T-cell (primary cell): Measurements from ENCODE around the gene MYPOP. TPM values are rescaled to one million over a fixed set of nuclear protein-coding genes. Genes with fewer than 3 reads are reported as not detected.

Experiments used
- ATAC-seq, 4 experiments: fragments of 200-7000 bp in 3 of 4; fragments of 150-1000 bp in 1 of 4; cut with Tn5 transposase; replicated peaks in 1 of 4; 1 replicate in 3 of 4; 2 replicates in 1 of 4; pipeline ENCODE4 v1.10.0; 2021; ENCODE audit warnings: moderate library complexity in 3 of 4, mild to moderate bottlenecking in 2 of 4, moderate number of reproducible peaks in 1 of 4
- CTCF ChIA-PET, 2 donors: fragments of 300-600 bp; sonication (Branson Sonifier 250); formaldehyde crosslinking; loops; one replicate each; lab custom pipeline; 2022; ENCODE audit warnings: antibody characterized with exemption in 2 of 2; lab: Charles Lee
- POLR2A ChIA-PET, 2 donors: fragments of 300-600 bp; sonication (Branson Sonifier 250); formaldehyde crosslinking; loops; one replicate each; lab custom pipeline; 2022; ENCODE audit warnings: antibody characterized with exemption in 2 of 2; lab: Charles Lee
- DNase-seq, 35 experiments: peaks; one replicate each; pipeline versions ENCODE4 v3.0.0 to v3.0.0-alpha.2; 2013 to 2023
- H3K27ac ChIP-seq: one replicate; pipeline ENCODE4 v1.5.1; 2013; ENCODE audit warnings: low read length
- H3K27me3 ChIP-seq, 2 experiments: replicated peaks in 1 of 2; 1 replicate in 1 of 2; 2 replicates in 1 of 2; pipeline versions ENCODE4 v1.6.1 to v1.7.0; 2013; ENCODE audit warnings: low read length in 1 of 2, mixed read lengths in 1 of 2; ENCODE audit not compliant: control insufficient read depth in 2 of 2, insufficient read depth in 2 of 2; ENCODE audit errors: extremely low read depth in 1 of 2
- H3K36me3 ChIP-seq, 2 donors: 1 replicate in 1 of 2; 2 replicates in 1 of 2; pipeline versions ENCODE4 v1.6.1 to v1.7.0; 2013; ENCODE audit warnings: low read length in 1 of 2; ENCODE audit not compliant: control insufficient read depth in 2 of 2, insufficient read depth in 1 of 2; ENCODE audit errors: extremely low read depth in 1 of 2
- H3K4me1 ChIP-seq, 2 experiments: 1 replicate in 1 of 2; 2 replicates in 1 of 2; pipeline versions ENCODE4 v1.6.1 to v1.7.0; 2013; ENCODE audit warnings: low read length in 2 of 2, mixed read lengths in 1 of 2; ENCODE audit not compliant: insufficient read depth in 2 of 2, control insufficient read depth in 1 of 2; ENCODE audit errors: extremely low read depth in 1 of 2
- H3K4me3 ChIP-seq, 2 donors: 1 replicate in 1 of 2; 2 replicates in 1 of 2; pipeline versions ENCODE4 v1.5.1 to v1.7.0; 2013; ENCODE audit warnings: mild to moderate bottlenecking in 2 of 2, low read length in 1 of 2, moderate library complexity in 1 of 2; ENCODE audit not compliant: control insufficient read depth in 1 of 2; ENCODE audit errors: extremely low read depth in 1 of 2
- H3K9me3 ChIP-seq: 2 replicates; pipeline ENCODE4 v1.7.0; 2013
- H3K27ac Mint-ChIP-seq, 2 donors: one replicate each; pipeline ENCODE4 v1.8.0; 2020 to 2021; ENCODE audit warnings: mild to moderate bottlenecking in 2 of 2, mixed read lengths in 2 of 2
- H3K27me3 Mint-ChIP-seq, 2 donors: one replicate each; pipeline ENCODE4 v1.8.0; 2021 to 2022; ENCODE audit warnings: mixed read lengths in 2 of 2
- H3K36me3 Mint-ChIP-seq: one replicate; pipeline ENCODE4 v1.8.0; 2021; ENCODE audit warnings: mixed read lengths
- H3K4me1 Mint-ChIP-seq, 3 donors: one replicate each; pipeline ENCODE4 v1.8.0; 2020 to 2022; ENCODE audit warnings: mixed read lengths in 3 of 3, mild to moderate bottlenecking in 1 of 3
- H3K4me3 Mint-ChIP-seq, 3 donors: one replicate each; pipeline ENCODE4 v1.8.0; 2020 to 2022; ENCODE audit warnings: mild to moderate bottlenecking in 3 of 3, mixed read lengths in 3 of 3, moderate library complexity in 3 of 3
- H3K9me3 Mint-ChIP-seq, 3 donors: one replicate each; pipeline ENCODE4 v1.8.0; 2020 to 2022; ENCODE audit warnings: mixed read lengths in 3 of 3
- WGBS: methylation state at CpG from one replicate; pipeline ENCODE4 v1.1.5; 2013; ENCODE audit warnings: missing lambda C conversion rate; ENCODE audit not compliant: insufficient coverage; 5-methylcytosine and 5-hydroxymethylcytosine counted together
- total RNA-seq, 35 experiments: library from RNA in 6 of 35; stranded (reverse) in 6 of 35; fragments of 120-200 nt in 1 of 35; gene quantifications; one replicate each; pipeline versions ENCODE4 v1.2.1 to v1.2.4 and lab custom pipeline; 2013 to 2026

Gene MYPOP
- total RNA-seq, 5 donors from 2014 or later (not counting 1 experiment from before 2014, with no cell fraction given), result 7.3 to 17.5 (median 16.9) TPM

DNA sequence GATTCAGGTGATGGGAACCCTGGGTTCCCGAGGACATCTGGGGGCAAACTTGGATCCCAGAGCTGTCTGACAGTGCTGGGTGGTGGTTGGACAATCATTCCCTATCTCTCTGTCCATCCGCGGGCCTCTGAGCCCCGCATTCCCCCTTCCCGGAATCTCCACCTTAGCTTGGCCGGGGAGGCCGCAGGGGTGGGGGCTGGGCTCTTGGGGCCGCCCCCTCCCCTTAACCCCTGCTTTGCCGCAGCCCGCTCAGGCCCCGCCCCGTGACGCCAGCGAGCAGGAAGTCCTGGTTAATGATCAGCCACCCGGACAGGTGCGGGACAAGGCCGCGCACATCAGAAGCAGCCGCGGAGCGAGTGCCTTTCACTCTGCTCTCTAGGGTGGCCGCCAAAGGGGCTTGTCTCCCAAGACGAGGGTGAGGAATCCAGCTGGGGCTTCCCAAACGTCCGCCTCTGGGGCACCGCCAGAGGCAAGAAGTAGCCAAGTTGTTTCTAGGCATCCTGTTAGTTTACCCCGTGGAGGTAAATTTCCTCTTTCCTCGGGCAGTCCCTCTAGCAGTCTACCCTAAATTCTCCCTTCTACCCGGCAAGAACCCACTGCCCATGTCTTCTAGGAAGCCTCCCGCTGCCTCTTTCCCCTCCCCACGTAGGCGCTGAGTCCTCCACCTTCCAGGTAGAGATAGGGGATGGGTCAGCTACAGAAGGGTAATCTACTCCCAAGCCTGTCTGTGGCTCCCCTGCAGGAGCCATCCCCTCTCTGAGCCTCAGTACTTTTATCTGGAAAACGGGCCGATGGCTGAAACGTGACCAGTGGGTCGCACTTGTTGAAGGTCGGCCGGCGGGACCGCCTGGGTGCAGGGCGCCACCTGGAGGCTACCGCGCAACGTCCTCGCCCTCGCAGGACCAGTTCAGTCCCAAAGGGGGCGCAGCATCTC, 19.5 kb downstream of the MYPOP start:
- POLR2A ChIA-PET, result no interaction called here
- no peak overlapping the region for H3K27ac ChIP-seq
- Mint-ChIP-seq H3K4me1 (peaks cover 22 to 37% (median 30%) of the 10 kb centered on the region in 3 donors), H3K4me3 (peak overlapping the region; percentile 71 to 78 (median 71)), H3K36me3 (no peaks in the 10 kb centered on the region), H3K9me3 (no peaks in the 10 kb centered on the region), H3K27ac (peak overlapping the region in 1 of 2 donors; percentile 53), H3K27me3 (peaks cover 7 to 8% of the 10 kb centered on the region in 2 donors)
- no peaks in the 10 kb centered on the region for H3K9me3 ChIP-seq
- CTCF ChIA-PET, result interaction anchor here in 1 of 2 donors (0.8 to 1.5 kb wide), 3 partner anchors 20 to 114 kb away, joined by 3 to 7 read pairs (median 4); partner anchors contain the start of genes MYPOP, SIX5 and SYMPK
- peaks cover 16 to 47% of the 10 kb centered on the region in 2 experiments for H3K4me1 ChIP-seq
- DNase-seq (peak; percentile 49 to 92 (median 77)), ATAC-seq (peak in 3 of 4 experiments; percentile 14 to 30 (median 19))
- peak overlapping the region; percentile 18 to 46 for H3K4me3 ChIP-seq
- no peaks in the 10 kb centered on the region for H3K36me3 ChIP-seq
- H3K27me3 ChIP-seq, result peaks cover 0 to 21% of the 10 kb centered on the region in 2 experiments
- WGBS, result 61% methylated on average over 22 of the region's 47 CpGs

DNA sequence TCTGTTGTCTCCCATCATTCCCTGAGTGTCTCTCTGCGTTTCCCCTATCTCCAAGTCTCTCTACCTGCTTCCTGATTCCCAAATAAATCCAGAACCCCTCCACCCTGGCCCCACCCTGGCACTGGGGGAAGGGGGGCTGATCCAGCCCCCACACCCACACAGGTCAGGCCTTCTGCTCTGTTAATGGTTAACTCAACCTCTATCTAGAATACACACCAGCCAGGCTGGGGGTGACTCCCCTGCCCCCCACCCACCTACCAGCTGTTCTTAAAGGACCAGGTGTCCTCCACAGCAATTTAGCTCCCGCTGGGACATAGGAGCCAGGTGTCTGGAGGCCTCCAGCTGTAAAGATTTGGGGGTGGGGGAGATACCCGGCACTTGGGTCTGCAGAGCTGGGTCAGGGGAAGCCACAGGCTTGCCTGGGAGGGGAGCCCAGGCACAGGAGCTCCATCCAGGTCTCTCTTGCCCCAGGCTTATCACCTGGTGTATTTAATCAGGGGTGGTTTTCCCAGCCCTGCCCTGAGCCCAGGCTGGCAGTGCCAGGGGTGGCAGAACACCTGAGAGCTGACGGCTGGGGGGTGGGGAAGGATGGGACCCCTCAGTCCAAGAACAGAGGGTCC, 20.4 kb downstream of the MYPOP start:
- Mint-ChIP-seq H3K27me3 (peaks cover 7 to 16% of the 10 kb centered on the region in 2 donors), H3K27ac (no peak overlapping the region), H3K4me1 (peaks cover 26 to 42% (median 30%) of the 10 kb centered on the region in 3 donors), H3K36me3 (no peaks in the 10 kb centered on the region), H3K4me3 (peak overlapping the region in 1 of 3 donors; percentile 15), H3K9me3 (no peaks in the 10 kb centered on the region)
- H3K9me3 ChIP-seq, result no peaks in the 10 kb centered on the region
- ChIA-PET POLR2A (interaction anchor here in 1 of 2 donors (0.5 kb wide), 1 partner anchor 378 kb away, joined by 3 read pairs; no protein-coding TSS in a partner anchor), CTCF (interaction anchor here (0.6 to 1.5 kb wide), 4 partner anchors 14 to 113 kb away, joined by 3 to 7 read pairs (median 5); partner anchors contain the start of genes SIX5 (in 1 of the 2) and SYMPK (in 1 of the 2))
- DNase-seq (no peak), ATAC-seq (no peak)
- no peak overlapping the region for H3K4me3 ChIP-seq
- H3K36me3 ChIP-seq, result no peaks in the 10 kb centered on the region
- H3K27ac ChIP-seq, result no peak overlapping the region
- WGBS, result 100% methylated on average over 2 of the region's 4 CpGs
- H3K4me1 ChIP-seq, result peaks cover 16 to 47% of the 10 kb centered on the region in 2 experiments
- H3K27me3 ChIP-seq, result peaks cover 0 to 30% of the 10 kb centered on the region in 2 experiments

DNA sequence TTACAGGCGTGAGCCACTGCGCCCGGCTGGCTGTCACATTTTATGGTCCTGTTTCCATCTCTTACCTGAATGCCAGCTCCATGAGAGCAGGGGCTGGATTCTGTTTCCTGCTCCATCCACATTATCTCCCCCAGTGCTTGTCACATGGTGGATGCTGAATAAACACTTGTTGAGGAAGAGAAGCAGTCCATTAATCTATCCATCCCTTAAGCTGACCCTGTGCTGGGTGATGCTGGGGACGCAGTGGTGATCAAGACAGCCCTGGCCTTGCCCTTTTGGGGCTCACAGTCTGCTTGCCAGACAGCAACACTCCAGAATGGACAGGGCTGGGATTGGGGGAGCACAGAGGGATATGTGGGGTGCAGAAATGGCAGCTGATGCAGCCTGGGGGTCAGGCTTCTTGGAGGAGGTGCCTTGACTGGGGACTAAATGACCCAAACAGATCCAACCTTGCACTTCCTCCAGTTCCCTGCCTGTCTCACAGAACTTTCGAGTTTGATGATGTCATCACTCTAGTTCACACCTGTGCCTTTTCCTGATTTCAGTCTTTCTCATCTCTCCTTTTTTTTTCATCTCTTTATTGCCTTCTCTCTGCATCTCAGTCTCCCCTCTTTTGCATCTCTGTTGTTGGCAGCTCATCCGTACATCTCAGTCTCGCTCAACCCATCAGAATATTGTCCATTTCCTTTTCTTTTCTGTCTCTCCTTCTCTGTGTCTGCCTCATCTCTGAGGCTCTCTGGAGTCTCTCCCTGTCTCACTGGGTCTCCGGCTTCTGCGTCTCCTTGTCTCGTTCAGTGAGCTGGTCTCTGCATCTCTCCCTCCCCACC, 21.1 kb downstream of the MYPOP start:
- H3K27ac Mint-ChIP-seq, result no peak overlapping the region
- H3K4me1 ChIP-seq, result peaks cover 17 to 47% of the 10 kb centered on the region in 2 experiments
- ChIA-PET POLR2A (interaction anchor here in 1 of 2 donors (0.5 kb wide), 1 partner anchor 378 kb away, joined by 3 read pairs; no protein-coding TSS in a partner anchor), CTCF (interaction anchor here (0.5 to 0.8 kb wide), 4 partner anchors 13 to 1550 kb away, joined by 3 to 6 read pairs (median 4); no protein-coding TSS in a partner anchor)
- DNase-seq (no peak), ATAC-seq (no peak)
- peak overlapping the region in 1 of 3 donors; percentile 15 for H3K4me3 Mint-ChIP-seq
- H3K27ac ChIP-seq, result no peak overlapping the region
- no peaks in the 10 kb centered on the region for H3K36me3 ChIP-seq
- H3K27me3 ChIP-seq, result peaks cover 0 to 37% of the 10 kb centered on the region in 2 experiments
- no peak overlapping the region for H3K4me3 ChIP-seq
- peaks cover 8 to 17% of the 10 kb centered on the region in 2 donors for H3K27me3 Mint-ChIP-seq
- WGBS, result 74% methylated on average over 6 of the region's 10 CpGs
- no peaks in the 10 kb centered on the region for H3K36me3 Mint-ChIP-seq
- H3K4me1 Mint-ChIP-seq, result peaks cover 25 to 39% (median 26%) of the 10 kb centered on the region in 3 donors
- H3K9me3 ChIP-seq, result no peaks in the 10 kb centered on the region
- no peaks in the 10 kb centered on the region for H3K9me3 Mint-ChIP-seq

DNA sequence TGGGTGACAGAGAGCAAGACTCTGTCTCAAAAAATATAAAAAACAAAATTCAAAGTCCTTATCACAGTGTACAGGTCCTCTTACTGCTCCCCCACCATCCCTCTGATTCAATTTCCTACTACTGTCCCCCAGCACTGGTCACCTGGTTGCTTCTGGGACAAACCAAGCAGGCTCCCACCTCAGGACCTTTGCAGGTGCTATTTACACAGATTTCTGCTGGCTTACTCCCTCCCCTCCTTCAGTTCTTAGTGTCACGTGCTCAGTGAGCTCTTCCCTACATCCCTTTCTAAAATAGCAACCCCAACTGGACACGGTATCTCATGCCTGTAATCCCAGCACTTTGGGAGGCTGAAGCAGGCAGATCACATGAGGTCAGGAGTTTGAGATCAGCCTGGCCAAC, 22.4 kb downstream of the MYPOP start:
- H3K27me3 Mint-ChIP-seq, result peaks cover 13 to 26% of the 10 kb centered on the region in 2 donors
- Histone ChIP-seq H3K4me3 (no peak overlapping the region), H3K4me1 (peaks cover 16 to 44% of the 10 kb centered on the region in 2 experiments), H3K27ac (no peak overlapping the region), H3K36me3 (no peaks in the 10 kb centered on the region), H3K27me3 (peaks cover 0 to 49% of the 10 kb centered on the region in 2 experiments), H3K9me3 (no peaks in the 10 kb centered on the region)
- peaks cover 3% of the 10 kb centered on the region for H3K36me3 Mint-ChIP-seq
- peaks cover 25 to 37% (median 27%) of the 10 kb centered on the region in 3 donors for H3K4me1 Mint-ChIP-seq
- peak overlapping the region in 1 of 2 donors; percentile 55 for H3K27ac Mint-ChIP-seq
- ATAC-seq (no peak), DNase-seq (no peak)
- no peak overlapping the region for H3K4me3 Mint-ChIP-seq
- WGBS, result 80% methylated on average over 1 of the region's 2 CpGs
- CTCF ChIA-PET, result no interaction called here
- POLR2A ChIA-PET, result no interaction called here
- H3K9me3 Mint-ChIP-seq, result no peaks in the 10 kb centered on the region

DNA sequence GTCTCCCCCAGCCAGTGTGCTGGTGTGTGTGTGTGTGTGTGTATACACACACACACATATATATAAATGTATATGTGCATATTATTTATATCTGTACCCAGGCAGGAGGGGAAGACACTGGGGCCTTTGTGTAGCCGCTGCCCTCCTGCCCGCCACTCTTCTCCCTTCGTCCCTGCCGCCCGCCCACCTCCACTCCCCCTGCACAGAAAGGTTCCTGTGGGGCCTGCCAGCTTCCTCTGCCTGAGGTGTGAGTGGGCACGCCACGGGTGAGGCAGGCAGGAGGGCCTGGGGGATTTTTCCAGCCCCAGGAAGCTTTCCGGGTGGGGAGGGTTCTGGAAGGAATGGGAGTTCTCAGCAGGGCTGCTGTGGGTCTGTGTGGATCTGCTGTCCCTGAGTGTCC, 23.4 kb downstream of the MYPOP start:
- H3K27me3 Mint-ChIP-seq, result peaks cover 17 to 26% of the 10 kb centered on the region in 2 donors
- Histone ChIP-seq H3K27ac (no peak overlapping the region), H3K27me3 (peaks cover 0 to 53% of the 10 kb centered on the region in 2 experiments), H3K9me3 (no peaks in the 10 kb centered on the region), H3K4me3 (no peak overlapping the region), H3K4me1 (peaks cover 11 to 35% of the 10 kb centered on the region in 2 experiments), H3K36me3 (no peaks in the 10 kb centered on the region)
- H3K9me3 Mint-ChIP-seq, result no peaks in the 10 kb centered on the region
- H3K36me3 Mint-ChIP-seq, result peaks cover 3% of the 10 kb centered on the region
- peaks cover 21 to 33% (median 27%) of the 10 kb centered on the region in 3 donors for H3K4me1 Mint-ChIP-seq
- ChIA-PET CTCF (interaction anchor here (0.6 kb wide), 2 partner anchors 55 to 109 kb away, joined by 3 to 5 read pairs; no protein-coding TSS in a partner anchor), POLR2A (no interaction called here)
- no peak overlapping the region for H3K27ac Mint-ChIP-seq
- H3K4me3 Mint-ChIP-seq, result no peak overlapping the region
- no peak for ATAC-seq
- no CpG with 5 or more reads among the region's 8 CpGs for WGBS
- DNase-seq, result no peak
